ELF-1 (cell line): ENCODE measurements around the gene MZT2B.
"Not testable (repeated sequence)": the region's sequence is repeated elsewhere in the genome, so short reads cannot be mapped to it uniquely, and the experiment has no call there.

Experiments used
- DNase-seq: peaks from one replicate; pipeline ENCODE4 v3.0.0-alpha.2; 2016; ENCODE audit warnings: low read depth, low spot score

MZT2B gene

DNA sequence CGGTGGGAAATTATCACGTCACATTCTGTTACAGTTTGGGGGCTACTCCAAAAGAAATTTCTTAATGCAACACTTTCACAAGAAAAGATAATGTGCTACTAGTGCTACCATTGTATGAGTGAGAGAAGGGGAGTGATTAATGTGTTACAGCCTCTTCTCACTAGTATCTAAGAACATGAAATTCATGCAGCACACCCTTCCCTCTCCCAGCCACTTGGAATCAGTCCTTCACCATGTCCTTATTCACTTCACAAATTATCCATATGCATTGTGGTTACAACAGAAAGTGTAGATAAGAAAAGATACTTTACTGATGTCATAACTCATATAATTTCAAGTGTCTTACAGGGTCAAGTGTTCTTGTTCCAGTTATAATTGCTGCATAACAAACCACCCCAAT lies 37.1 kb downstream of the MZT2B start:
- DNase-seq, result not testable (repeated sequence)

GRCh38 chr2:130220505-130220904 lies 38.4 kb downstream of the MZT2B start:
- DNase-seq, result not testable (repeated sequence)

DNA sequence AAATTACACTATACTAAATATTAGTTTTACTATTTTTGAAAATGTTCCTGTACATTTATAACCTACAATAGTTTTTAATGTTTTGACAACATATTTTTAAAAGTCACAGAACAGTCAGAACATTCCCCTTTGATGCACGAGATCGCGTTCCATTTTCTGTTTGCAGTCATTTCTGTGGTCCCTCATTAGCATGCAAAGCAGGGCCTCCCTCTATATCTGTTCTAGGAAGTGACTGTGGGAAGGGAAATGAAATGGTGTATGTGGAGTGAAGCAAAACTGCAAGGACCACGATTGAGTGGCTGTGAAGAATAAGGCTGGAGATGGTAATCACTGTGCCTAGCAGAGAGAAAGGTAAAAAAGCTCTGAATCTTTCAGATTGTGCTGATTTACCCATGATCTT lies 40.5 kb downstream of the MZT2B start:
- DNase-seq, result not testable (repeated sequence)

GRCh38 chr2:130228005-130228404 lies 45.9 kb downstream of the MZT2B start:
- not testable (repeated sequence) for DNase-seq

DNA sequence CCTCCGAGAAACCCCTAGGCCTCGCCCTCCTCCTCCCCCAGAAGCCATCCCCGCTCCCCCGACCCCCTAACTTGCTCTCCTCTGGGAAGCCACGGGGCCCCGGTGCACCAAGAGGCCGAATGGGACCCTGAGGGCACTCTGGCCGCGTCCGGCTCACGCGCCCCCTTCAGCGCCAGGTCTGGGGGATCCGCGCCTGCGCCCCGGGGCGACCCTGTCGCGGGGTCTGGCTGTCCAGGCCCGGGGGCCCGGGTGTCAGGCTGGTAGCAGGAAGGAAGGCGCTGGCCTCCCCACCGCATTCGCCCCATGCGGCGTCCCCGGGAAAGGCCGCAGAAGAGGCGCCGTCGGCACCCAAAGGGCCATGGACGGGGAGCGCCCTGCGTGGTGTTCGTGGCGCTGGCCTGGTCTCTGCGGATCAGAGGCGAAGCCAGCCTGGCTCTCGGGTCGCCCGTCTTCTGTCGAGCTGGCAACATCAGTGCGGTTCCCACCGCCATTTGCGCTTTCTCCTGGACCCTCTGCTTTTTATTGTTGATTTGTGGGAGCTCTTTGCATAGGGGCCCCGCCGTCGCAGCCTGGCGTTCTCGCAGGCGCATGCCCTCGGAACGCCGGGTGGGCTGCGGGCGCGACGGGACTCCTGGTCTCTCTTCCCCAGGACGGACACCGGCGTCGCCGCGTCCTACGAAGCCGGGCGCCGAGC lies 46.6 kb downstream of the MZT2B start:
- DNase-seq, result not testable (repeated sequence)

- peak; percentile 88 for DNase-seq
Measured at GRCh38 chr2:130229161-130229510, 47.1 kb downstream of the MZT2B start.

- DNase-seq, result not testable (repeated sequence)
Measured at GRCh38 chr2:130230376-130230775, 48.3 kb downstream of the MZT2B start.

DNA sequence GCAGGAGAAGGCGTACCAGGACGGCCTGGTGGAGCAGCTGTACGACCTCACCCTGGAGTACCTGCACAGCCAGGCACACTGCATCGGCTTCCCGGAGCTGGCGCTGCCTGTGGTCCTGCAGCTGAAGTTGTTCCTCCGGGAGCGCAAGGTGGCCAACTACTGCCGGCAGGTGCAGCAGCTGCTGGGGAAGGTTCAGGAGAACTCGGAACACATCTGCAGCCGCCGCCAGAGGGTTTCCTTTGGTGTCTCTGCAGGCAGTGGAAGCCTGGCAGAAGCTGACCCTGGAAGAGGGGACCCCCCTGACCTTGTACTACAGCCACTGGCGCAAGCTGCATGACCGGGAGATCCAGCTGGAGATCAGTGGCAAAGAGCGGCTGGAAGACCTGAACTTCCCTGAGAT lies 48.8 kb downstream of the MZT2B start:
- not testable (repeated sequence) for DNase-seq

- no peak for DNase-seq
Measured at GRCh38 chr2:130231656-130232055, 49.6 kb downstream of the MZT2B start.

DNA sequence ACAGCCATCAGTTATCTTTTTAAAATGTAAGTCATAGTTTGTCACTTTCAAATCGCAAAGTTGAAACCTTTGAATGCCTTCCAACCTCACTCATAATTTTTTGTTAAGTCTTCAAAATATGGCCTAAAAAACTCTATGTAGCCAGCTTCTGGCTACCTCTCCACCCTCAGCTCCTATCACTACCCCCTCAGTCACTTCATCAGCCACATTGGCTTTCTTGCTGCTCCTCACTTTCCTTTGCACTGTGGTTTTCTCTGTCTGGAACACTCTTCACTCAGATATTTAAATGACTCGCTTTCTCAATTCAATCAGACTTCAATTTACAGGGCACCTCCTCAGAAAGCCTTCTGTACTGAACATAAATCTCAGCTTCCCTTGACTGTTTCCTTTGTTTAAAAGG lies 51.0 kb downstream of the MZT2B start:
- DNase-seq, result not testable (repeated sequence)

DNA sequence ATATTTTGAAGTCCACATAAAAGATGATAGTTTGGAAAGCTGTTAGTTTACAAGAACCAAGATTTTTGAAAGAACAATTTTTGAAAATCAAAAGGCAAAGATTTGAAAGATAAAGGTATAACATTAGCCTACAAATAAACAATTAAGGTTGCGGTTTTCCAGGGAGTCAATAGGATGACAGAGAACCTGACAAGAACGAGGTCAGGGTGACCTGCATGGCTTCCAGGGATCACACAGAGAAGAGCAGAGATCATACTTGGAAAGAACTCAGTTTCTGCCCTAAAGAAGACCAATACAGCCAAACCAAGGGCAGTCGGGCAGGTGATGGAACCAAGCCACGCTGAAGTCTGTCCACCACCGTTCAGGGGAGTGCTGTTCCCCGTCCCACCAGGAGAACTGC lies 57.5 kb downstream of the MZT2B start:
- not testable (repeated sequence) for DNase-seq
